GM06990 (cell line): ENCODE data around the gene HCLS1.

Source experiments
- DNase-seq: peaks from one replicate; pipeline ENCODE4 v3.0.0-alpha.2; 2011; ENCODE audit not compliant: insufficient read length; ENCODE audit errors: extremely low read depth
- H3K27me3 ChIP-seq: replicated peaks from 2 replicates; pipeline ENCODE4 v1.6.0; 2011; ENCODE audit warnings: low read length; ENCODE audit not compliant: control insufficient read depth, insufficient read depth
- H3K36me3 ChIP-seq: 2 replicates; pipeline ENCODE4 v1.5.1; 2011; ENCODE audit warnings: low read length; ENCODE audit not compliant: control insufficient read depth, insufficient read depth
- H3K4me3 ChIP-seq: replicated peaks from 2 replicates; pipeline ENCODE4 v1.5.1; 2011; ENCODE audit warnings: low read depth, mild to moderate bottlenecking, control low read depth, low read length
- CTCF ChIP-seq: IDR thresholded peaks from 2 replicates; pipeline ENCODE4 v1.5.1; 2011; ENCODE audit warnings: low read length, control low read depth, mild to moderate bottlenecking, inconsistent platforms; ENCODE audit not compliant: insufficient read depth, poor library complexity, severe bottlenecking

Gene HCLS1

GRCh38 chr3:121592856-121593702, 67.6 kb downstream of the HCLS1 start, which contains the start of gene FBXO40:
Gene FBXO40 (plus strand): TSS chr3:121593379. CDS start chr3:121620576, 27,197 bp downstream.
- DNase-seq = no peak
- H3K4me3 ChIP-seq = no peak within 1 kb of the TSS; the same call in 1 of the 2 replicates

GRCh38 chr3:121584418-121584817, 76.3 kb downstream of the HCLS1 start:
- no peaks in the 10 kb centered on the region; the same call in 1 of the 2 replicates for H3K27me3 ChIP-seq
- TF ChIP-seq CTCF = no peak
- H3K4me3 ChIP-seq = no peak overlapping the region
- no peak for DNase-seq
- no peaks in the 10 kb centered on the region for H3K36me3 ChIP-seq

More at GRCh38 chr3:121592856-121593702, 67.6 kb downstream of the HCLS1 start, which contains the start of gene FBXO40:
- no peak for TF ChIP-seq CTCF
- Histone ChIP-seq H3K27me3 (no peaks in the 10 kb centered on the region), H3K36me3 (no peaks in the 10 kb centered on the region)

- no peak for TF ChIP-seq CTCF
Measured at GRCh38 chr3:121581691-121582090, 79.0 kb downstream of the HCLS1 start.

More at GRCh38 chr3:121581691-121582090, 79.0 kb downstream of the HCLS1 start:
- Histone ChIP-seq H3K36me3 (no peaks in the 10 kb centered on the region), H3K4me3 (no peak overlapping the region), H3K27me3 (no peaks in the 10 kb centered on the region; the same call in 1 of the 2 replicates)
- DNase-seq = no peak
